ENCODE results near the gene ABR. TPM values are rescaled to one million over a fixed set of nuclear protein-coding genes. Genes with fewer than 3 reads are reported as not detected.
"Not testable (repeated sequence)": the region's sequence is repeated elsewhere in the genome, so short reads cannot be mapped to it uniquely, and the experiment has no call there.

ABR gene
- total RNA-seq, 2 donors from 2014 or later: 71.4 to 87.2 TPM

DNA sequence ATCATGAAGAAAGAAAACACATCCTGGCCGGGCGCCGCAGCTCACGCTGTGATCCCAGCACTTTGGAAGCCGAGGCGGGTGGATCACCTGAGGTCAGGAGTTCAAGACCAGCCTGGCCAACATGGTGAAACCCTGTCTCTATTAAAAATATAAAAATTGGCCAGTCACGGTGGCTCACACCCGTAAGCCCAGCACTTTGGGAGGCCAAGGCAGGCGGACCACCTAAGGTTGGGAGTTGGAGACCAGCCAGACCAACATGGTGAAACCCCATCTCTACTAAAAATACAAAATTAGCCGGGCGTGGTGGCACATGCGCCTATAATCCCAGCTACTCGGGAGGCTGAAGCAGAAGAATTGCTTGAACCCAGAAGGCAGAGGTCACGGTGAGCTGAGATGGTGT is 207.9 kb downstream of the ABR start:
- H3K4me3 Mint-ChIP-seq; H3K4me1 Mint-ChIP-seq; H3K27ac Mint-ChIP-seq; H3K9me3 Mint-ChIP-seq; ATAC-seq (replicated peaks); H3K36me3 Mint-ChIP-seq (ENCODE audit: low read depth): not testable (repeated sequence)
- peaks cover 28% of the 10 kb centered on the region for H3K27me3 Mint-ChIP-seq

- Mint-ChIP-seq H3K36me3 (ENCODE audit: low read depth) (no peaks in the 10 kb centered on the region), H3K27ac (no peak overlapping the region), H3K27me3 (peaks cover 19% of the 10 kb centered on the region), H3K4me1 (no peaks in the 10 kb centered on the region), H3K9me3 (no peaks in the 10 kb centered on the region), H3K4me3 (no peak overlapping the region)
- no peak for ATAC-seq (replicated peaks)
Measured at GRCh38 chr17:970364-970763, 209.4 kb downstream of the ABR start.

DNA sequence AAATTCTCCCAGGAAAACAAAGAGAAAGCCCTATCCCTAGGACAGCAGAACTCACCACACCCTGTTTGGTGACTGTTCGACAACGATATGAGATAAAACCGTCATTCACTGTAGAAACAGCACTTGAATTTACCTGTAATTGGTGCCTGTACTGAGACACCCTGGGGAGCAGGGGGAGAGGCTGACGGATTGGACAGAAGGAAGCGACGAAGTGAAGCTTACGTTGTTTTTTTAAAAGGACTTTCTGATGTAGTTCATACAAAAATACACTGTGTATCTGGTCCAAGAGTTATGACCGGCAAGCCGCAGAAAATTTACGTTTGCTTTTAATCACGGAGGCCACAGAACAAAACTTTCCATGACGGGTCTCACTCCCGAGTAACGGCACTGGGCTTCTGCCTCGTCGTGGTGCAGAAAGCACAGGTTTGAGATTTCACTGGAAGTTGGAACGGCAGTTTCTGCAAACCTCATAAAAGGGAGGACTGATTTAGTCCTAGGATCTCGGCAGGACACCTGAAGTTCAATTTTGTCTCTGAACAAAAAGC is 209.9 kb downstream of the ABR start:
- Mint-ChIP-seq H3K9me3 (no peaks in the 10 kb centered on the region), H3K4me1 (no peaks in the 10 kb centered on the region), H3K27me3 (peaks cover 19% of the 10 kb centered on the region), H3K36me3 (ENCODE audit: low read depth) (no peaks in the 10 kb centered on the region), H3K4me3 (no peak overlapping the region), H3K27ac (no peak overlapping the region)
- ATAC-seq (replicated peaks): no peak

GRCh38 chr17:968812-969730 is 210.7 kb downstream of the ABR start:
- no peak overlapping the region for H3K4me3 Mint-ChIP-seq

DNA sequence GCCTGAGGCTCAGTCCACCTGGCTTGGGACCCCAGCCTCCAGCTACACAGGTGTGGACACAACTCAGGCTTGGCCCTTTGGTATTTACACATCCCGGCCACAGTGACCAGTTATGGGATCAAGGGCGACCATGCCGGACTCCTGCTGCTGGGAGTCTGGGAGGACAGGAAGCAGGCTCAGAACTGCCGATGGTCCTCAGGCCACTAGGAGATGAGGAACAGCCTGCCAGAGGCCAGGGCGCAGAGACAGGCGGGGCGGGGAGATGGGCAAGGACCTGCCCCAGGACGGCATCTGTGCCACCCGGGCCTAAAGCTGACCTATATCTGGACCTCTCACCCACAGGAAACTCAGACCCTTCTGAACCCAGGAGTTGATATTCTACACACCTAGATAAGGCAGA is 212.7 kb downstream of the ABR start:
- H3K4me1 Mint-ChIP-seq: no peaks in the 10 kb centered on the region
- H3K27me3 Mint-ChIP-seq: peaks cover 10% of the 10 kb centered on the region
- no peaks in the 10 kb centered on the region for H3K36me3 Mint-ChIP-seq (ENCODE audit: low read depth)
- H3K9me3 Mint-ChIP-seq: no peaks in the 10 kb centered on the region
- H3K27ac Mint-ChIP-seq: no peak overlapping the region
- H3K4me3 Mint-ChIP-seq: no peak overlapping the region
- ATAC-seq (replicated peaks): no peak

More at GRCh38 chr17:968812-969730, 210.7 kb downstream of the ABR start:
- ATAC-seq (replicated peaks): no peak
- H3K9me3 Mint-ChIP-seq: no peaks in the 10 kb centered on the region
- peaks cover 16% of the 10 kb centered on the region for H3K27me3 Mint-ChIP-seq
- no peaks in the 10 kb centered on the region for H3K4me1 Mint-ChIP-seq
- no peak overlapping the region for H3K27ac Mint-ChIP-seq
- no peaks in the 10 kb centered on the region for H3K36me3 Mint-ChIP-seq (ENCODE audit: low read depth)

- H3K4me3 Mint-ChIP-seq: no peak overlapping the region
- ATAC-seq (replicated peaks): no peak
- H3K9me3 Mint-ChIP-seq: no peaks in the 10 kb centered on the region
- no peaks in the 10 kb centered on the region for H3K4me1 Mint-ChIP-seq
- H3K27me3 Mint-ChIP-seq: peaks cover 10% of the 10 kb centered on the region
- H3K27ac Mint-ChIP-seq: no peak overlapping the region
- no peaks in the 10 kb centered on the region for H3K36me3 Mint-ChIP-seq (ENCODE audit: low read depth)
Measured at GRCh38 chr17:965311-965989, 214.3 kb downstream of the ABR start.

DNA sequence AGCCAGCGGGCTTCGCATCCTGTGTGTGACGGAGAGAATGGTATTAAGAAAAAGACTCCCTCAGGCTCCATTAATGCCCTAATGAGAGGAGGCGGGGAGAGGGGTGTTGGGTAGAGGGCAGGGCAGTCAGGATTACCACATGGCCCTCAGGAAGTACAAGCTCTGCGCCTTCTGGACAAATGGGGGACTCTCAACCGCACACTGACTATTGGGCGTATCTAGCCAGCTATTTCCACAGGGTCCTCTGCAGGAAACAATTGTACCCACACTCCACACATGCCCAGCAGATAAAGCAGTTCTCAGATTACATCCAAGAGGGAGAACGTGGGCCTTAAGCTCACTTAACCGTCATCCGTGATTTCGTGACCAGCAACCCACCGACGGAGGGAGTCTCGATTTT is 214.9 kb downstream of the ABR start:
- Mint-ChIP-seq H3K27me3 (peaks cover 10% of the 10 kb centered on the region), H3K27ac (no peak overlapping the region), H3K4me1 (no peaks in the 10 kb centered on the region), H3K9me3 (no peaks in the 10 kb centered on the region), H3K36me3 (ENCODE audit: low read depth) (no peaks in the 10 kb centered on the region), H3K4me3 (no peak overlapping the region)
- no peak for ATAC-seq (replicated peaks)

DNA sequence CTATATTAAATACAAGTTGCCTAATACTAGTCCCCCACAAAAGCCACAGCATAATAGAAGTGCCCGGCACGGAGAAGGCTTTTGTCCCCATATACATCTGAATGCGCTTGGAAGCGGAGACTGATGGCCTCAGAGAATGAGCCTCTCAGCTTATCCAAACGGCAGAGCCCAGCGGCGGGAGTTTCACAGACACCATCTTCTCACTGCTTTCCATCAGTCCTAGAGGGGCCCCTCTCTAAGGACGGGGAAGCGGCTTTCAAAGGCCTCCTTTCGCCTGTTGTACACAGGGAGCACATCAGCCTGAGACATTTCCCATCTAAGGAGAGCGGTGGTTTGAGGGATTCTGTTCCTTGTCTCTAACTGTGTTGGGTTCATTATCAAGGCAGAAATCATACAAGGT is 217.1 kb downstream of the ABR start:
- H3K27me3 Mint-ChIP-seq: peaks cover 7% of the 10 kb centered on the region
- ATAC-seq (replicated peaks): no peak
- no peaks in the 10 kb centered on the region for H3K36me3 Mint-ChIP-seq (ENCODE audit: low read depth)
- H3K9me3 Mint-ChIP-seq: no peaks in the 10 kb centered on the region
- H3K4me3 Mint-ChIP-seq: no peak overlapping the region
- H3K27ac Mint-ChIP-seq: no peak overlapping the region
- H3K4me1 Mint-ChIP-seq: no peaks in the 10 kb centered on the region

DNA sequence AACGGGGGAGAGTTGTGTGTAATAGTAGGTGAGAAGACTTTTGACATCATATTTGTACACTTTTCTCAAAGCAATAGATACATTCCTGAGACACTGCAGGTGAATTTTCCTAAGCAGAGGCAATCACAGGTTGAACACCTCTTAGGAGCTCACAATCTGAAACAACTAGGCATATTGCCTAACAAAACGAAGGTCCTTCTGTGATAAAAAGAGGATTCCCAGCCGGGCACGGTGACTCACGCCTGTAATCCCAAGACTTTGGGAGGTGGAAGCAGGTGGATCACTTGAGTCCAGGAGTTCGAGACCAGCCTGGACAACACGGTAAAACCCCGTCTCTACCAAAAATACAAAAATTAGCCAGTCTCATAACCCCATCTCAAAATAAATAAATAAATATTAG is 217.6 kb downstream of the ABR start:
- Mint-ChIP-seq H3K4me3 (no peak overlapping the region), H3K9me3 (no peaks in the 10 kb centered on the region), H3K36me3 (ENCODE audit: low read depth) (no peaks in the 10 kb centered on the region), H3K4me1 (no peaks in the 10 kb centered on the region), H3K27ac (no peak overlapping the region), H3K27me3 (peaks cover 5% of the 10 kb centered on the region)
- ATAC-seq (replicated peaks): no peak

DNA sequence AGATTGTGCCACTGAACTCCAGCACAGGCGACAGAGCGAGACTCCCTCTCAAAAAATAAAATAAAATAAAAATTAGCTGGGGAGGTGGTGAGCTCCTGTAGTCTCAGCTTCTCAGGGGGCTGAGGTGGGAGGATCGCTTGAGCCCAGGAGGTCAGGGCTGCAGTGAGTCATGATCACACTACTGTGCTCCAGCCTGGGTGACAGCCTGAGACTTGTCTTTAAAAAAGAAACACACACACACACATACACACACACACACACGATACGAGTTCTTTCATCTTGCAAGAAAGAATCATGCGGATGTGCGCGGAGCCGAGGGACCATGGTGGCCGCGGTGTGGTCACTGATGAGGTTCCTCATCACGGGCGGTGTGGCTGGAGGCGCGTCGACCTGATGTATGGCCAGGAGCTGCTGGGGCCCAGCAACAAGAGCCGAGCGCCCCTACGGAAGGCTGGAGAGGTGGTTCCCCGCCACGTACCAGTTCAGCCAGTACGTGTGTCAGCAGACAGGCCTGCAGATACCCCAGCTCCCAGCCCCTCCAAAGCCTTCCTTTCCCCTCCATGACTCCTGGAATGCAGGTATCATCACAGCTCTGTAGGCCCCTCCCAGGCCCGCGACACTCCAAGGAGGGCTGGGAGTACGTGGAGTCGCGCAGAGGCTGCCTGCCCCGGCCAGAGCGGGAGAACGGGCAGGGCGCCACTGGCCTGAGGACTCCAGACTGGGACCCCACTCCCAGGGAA is 220.9 kb downstream of the ABR start:
- ATAC-seq (replicated peaks): no peak
- Mint-ChIP-seq H3K27ac (no peak overlapping the region), H3K4me1 (no peaks in the 10 kb centered on the region), H3K36me3 (ENCODE audit: low read depth) (no peaks in the 10 kb centered on the region), H3K9me3 (no peaks in the 10 kb centered on the region), H3K4me3 (no peak overlapping the region), H3K27me3 (peaks cover 5% of the 10 kb centered on the region)

GRCh38 chr17:957856-958421 is 221.8 kb downstream of the ABR start:
- H3K36me3 Mint-ChIP-seq (ENCODE audit: low read depth): no peaks in the 10 kb centered on the region
- no peak overlapping the region for H3K27ac Mint-ChIP-seq
- H3K4me1 Mint-ChIP-seq: no peaks in the 10 kb centered on the region
- no peak for ATAC-seq (replicated peaks)
- H3K4me3 Mint-ChIP-seq: no peak overlapping the region
- H3K27me3 Mint-ChIP-seq: peaks cover 5% of the 10 kb centered on the region
- H3K9me3 Mint-ChIP-seq: no peaks in the 10 kb centered on the region

DNA sequence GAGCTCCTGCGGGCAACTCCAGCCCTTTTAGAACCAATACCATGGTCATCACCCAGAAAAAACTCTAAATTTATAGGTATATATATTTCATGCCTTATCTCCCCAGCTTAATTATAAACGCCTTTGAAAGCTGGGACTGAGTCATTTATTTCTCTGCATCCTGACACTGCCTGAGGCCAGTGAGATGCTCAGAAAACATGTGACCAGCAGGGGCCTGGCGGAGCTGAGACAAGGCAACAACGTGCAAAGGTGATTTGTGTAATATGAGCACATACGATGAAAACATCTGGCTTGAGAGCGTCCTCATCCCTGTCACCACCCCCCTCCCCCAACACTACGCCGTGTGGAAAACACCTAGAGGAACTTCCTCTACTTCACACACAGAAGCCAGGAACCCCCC is 222.9 kb downstream of the ABR start:
- Mint-ChIP-seq H3K4me3 (no peak overlapping the region), H3K4me1 (no peaks in the 10 kb centered on the region), H3K9me3 (no peaks in the 10 kb centered on the region), H3K27me3 (peaks cover 5% of the 10 kb centered on the region), H3K27ac (no peak overlapping the region), H3K36me3 (ENCODE audit: low read depth) (no peaks in the 10 kb centered on the region)
- no peak for ATAC-seq (replicated peaks)

- no peaks in the 10 kb centered on the region for H3K9me3 Mint-ChIP-seq
- no peak overlapping the region for H3K4me3 Mint-ChIP-seq
- peaks cover 14% of the 10 kb centered on the region for H3K27me3 Mint-ChIP-seq
- no peak for ATAC-seq (replicated peaks)
- H3K4me1 Mint-ChIP-seq: no peaks in the 10 kb centered on the region
- H3K36me3 Mint-ChIP-seq (ENCODE audit: low read depth): no peaks in the 10 kb centered on the region
- no peak overlapping the region for H3K27ac Mint-ChIP-seq
Measured at GRCh38 chr17:954431-955164, 225.2 kb downstream of the ABR start.

DNA sequence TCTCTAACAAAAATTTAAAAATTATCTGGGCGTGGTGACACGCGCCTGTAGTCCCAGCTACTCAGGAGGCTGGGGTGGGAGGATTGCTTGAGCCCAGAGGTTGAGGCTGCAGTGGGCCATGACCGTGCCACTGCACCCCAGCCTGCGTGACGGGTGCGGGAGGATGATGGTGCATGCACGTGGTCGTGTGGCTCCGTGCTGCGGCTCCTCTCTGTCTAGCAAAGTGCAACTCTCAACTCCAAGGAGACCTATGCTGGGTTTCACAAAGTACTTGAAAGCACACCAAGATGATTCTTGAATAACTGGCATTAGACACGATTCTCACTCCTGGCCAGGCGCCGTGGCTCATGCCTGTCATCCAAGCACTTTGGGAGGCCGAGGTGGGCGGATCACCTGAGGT is 226.0 kb downstream of the ABR start:
- no peak for ATAC-seq (replicated peaks)
- Mint-ChIP-seq H3K9me3 (no peaks in the 10 kb centered on the region), H3K4me3 (no peak overlapping the region), H3K4me1 (no peaks in the 10 kb centered on the region), H3K27me3 (peaks cover 14% of the 10 kb centered on the region), H3K36me3 (ENCODE audit: low read depth) (no peaks in the 10 kb centered on the region), H3K27ac (no peak overlapping the region)

Measured in activated T-helper 17 cell treated with anti-CD3 and anti-CD28 coated beads, Interleukin-2, amount 50 U/mL, for 72 hours (primary cell).